HL-60 (cell line): ENCODE results near the gene APLP2.

Experiments used
- DNase-seq, 2 experiments: peaks; one replicate each; pipeline ENCODE4 v3.0.0-alpha.2; 2010 to 2020; ENCODE audit warnings: low read depth in 1 of 2, low spot score in 1 of 2
- H3K27ac ChIP-seq: fragments of 250-450 bp; sonication (Bioruptor Pico); replicated peaks from 2 replicates; pipeline ENCODE4 v1.5.1; 2020; ENCODE audit warnings: mild to moderate bottlenecking, moderate library complexity
- H3K27me3 ChIP-seq: fragments of 250-450 bp; sonication (Bioruptor Pico); 2 replicates; pipeline ENCODE4 v1.5.1; 2021; ENCODE audit warnings: mild to moderate bottlenecking, moderate library complexity; ENCODE audit not compliant: insufficient read depth, poor library complexity, severe bottlenecking
- H3K4me3 ChIP-seq: replicated peaks from 2 replicates; pipeline ENCODE4 v1.5.1; 2011; ENCODE audit warnings: mild to moderate bottlenecking, control low read depth, low read length; ENCODE audit not compliant: insufficient read depth
- CTCF ChIP-seq: IDR thresholded peaks from one replicate; pipeline ENCODE4 v1.5.1; 2011; ENCODE audit warnings: low read length, control low read depth, inconsistent platforms; ENCODE audit not compliant: insufficient read depth
- GABPA ChIP-seq: IDR thresholded peaks from 2 replicates; pipeline ENCODE4 v1.6.1; 2012; ENCODE audit warnings: low read depth
- POLR2AphosphoS5 ChIP-seq: IDR thresholded peaks from 2 replicates; pipeline ENCODE4 v1.6.1; 2012; ENCODE audit warnings: low read depth
- REST ChIP-seq: IDR thresholded peaks from 2 replicates; pipeline ENCODE4 v1.6.1; 2012; ENCODE audit warnings: low read depth; ENCODE audit not compliant: insufficient replicate concordance
- SPI1 ChIP-seq: IDR thresholded peaks from 2 replicates; pipeline ENCODE4 v1.6.1; 2012; ENCODE audit warnings: low read depth, mild to moderate bottlenecking, borderline replicate concordance

Gene APLP2

GRCh38 chr11:130183878-130184610 is 114.3 kb downstream of the APLP2 start:
- no peak for TF ChIP-seq POLR2AphosphoS5
- no peak for TF ChIP-seq CTCF
- no peak for TF ChIP-seq GABPA
- no peak for TF ChIP-seq SPI1
- TF ChIP-seq REST: no peak
- no peak for DNase-seq
- no peaks in the 10 kb centered on the region for H3K27me3 ChIP-seq
- no peak overlapping the region for H3K4me3 ChIP-seq
- no peak overlapping the region for H3K27ac ChIP-seq

GRCh38 chr11:130187096-130187495 is 117.4 kb downstream of the APLP2 start:
- Histone ChIP-seq H3K27ac (no peak overlapping the region), H3K27me3 (no peaks in the 10 kb centered on the region)
- TF ChIP-seq GABPA: no peak
- no peak for TF ChIP-seq POLR2AphosphoS5
- no peak for TF ChIP-seq CTCF
- TF ChIP-seq REST: no peak
- TF ChIP-seq SPI1: no peak

GRCh38 chr11:130188047-130188446 is 118.4 kb downstream of the APLP2 start:
- TF ChIP-seq GABPA (no peak), CTCF (no peak)
- no peak overlapping the region for H3K27ac ChIP-seq
- no peak for DNase-seq
- no peak overlapping the region for H3K4me3 ChIP-seq
- no peaks in the 10 kb centered on the region for H3K27me3 ChIP-seq

More at GRCh38 chr11:130187096-130187495, 117.4 kb downstream of the APLP2 start:
- H3K4me3 ChIP-seq: no peak overlapping the region
- DNase-seq: no peak
